ENCODE measurements around the gene TRMT61B. TPM values are rescaled to one million over a fixed set of nuclear protein-coding genes. Genes with fewer than 3 reads are reported as not detected.

TRMT61B gene
- total and polyA plus RNA-seq, 9 of the 15 experiments (the other 6 are each of a cell fraction or from before 2014, with no cell fraction given): 13.2 to 28.3 (median 19.5) TPM

DNA sequence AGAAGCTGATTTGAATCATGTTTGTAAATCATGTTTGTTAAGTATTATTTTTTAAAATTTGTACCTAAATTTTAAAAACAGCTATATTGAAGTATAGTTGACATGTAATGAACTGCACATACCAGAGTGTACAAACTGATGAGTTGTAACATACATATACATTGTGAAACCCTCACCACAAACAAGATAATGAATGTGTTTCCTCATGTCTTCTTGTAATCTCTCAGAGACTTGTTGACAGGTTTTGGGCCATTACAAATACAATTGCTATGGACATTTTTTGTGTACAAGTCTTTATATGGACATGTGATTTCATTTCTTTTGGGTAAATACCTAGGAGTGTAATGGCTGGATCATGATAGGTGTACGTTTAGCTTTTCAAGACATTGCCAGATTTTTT is 45.8 kb upstream of the TRMT61B start:
- peaks cover 89% of the 10 kb centered on the region for H3K36me3 ChIP-seq (ENCODE audit: control insufficient read depth, insufficient read depth, low read length)
- H3K9me3 ChIP-seq (replicated peaks; ENCODE audit: control insufficient read depth, insufficient read depth, low read depth, low read length): no peaks in the 10 kb centered on the region
- H4K20me1 ChIP-seq (replicated peaks; ENCODE audit: control insufficient read depth, insufficient read depth, low read length): no peaks in the 10 kb centered on the region
- H3K79me2 ChIP-seq (ENCODE audit: control insufficient read depth, insufficient read depth, low read length): peaks cover 78% of the 10 kb centered on the region
- POLR2A ChIA-PET: interaction anchor here (0.7 to 1.7 kb wide), 2 partner anchors 10 to 11 kb away, joined by 3 to 7 read pairs; no protein-coding TSS in a partner anchor
- H3K9ac ChIP-seq (ENCODE audit: insufficient read depth in 1 of 2, low read depth in 2 of 2, low read length in 2 of 2): no peak overlapping the region
- H3K9me1 ChIP-seq (ENCODE audit: control insufficient read depth, insufficient read depth, low read length): no peaks in the 10 kb centered on the region
- CTCF ChIA-PET (ENCODE audit: low intra/inter-chr PET ratio): no interaction called here
- TF ChIP-seq CEBPG (CRISPR knock-in tag; IDR thresholded peaks at IDR 0.05) (no peak), CEBPG (tag; conservative IDR thresholded peaks at IDR 0.05 in 1 of 2, IDR thresholded peaks at IDR 0.05 in 1 of 2) (peak; percentile 44 to 47; a peak in 2 of 4 replicates), RBM22 (IDR thresholded peaks at IDR 0.05; ENCODE audit: low read depth, low read length, poor library complexity, severe bottlenecking) (peak; percentile 9), CEBPB (tag; IDR thresholded peaks at IDR 0.05) (peak; percentile 88), NFE2L1 (tag; IDR thresholded peaks at IDR 0.05; ENCODE audit: borderline replicate concordance, low read depth) (no peak)
- no peak overlapping the region for H3K4me3 ChIP-seq
- H3K27me3 ChIP-seq (ENCODE audit: control insufficient read depth in 2 of 2, insufficient read depth in 2 of 2, low read length in 2 of 2): no peaks in the 10 kb centered on the region
- FAIRE-seq: no peak
- no peak for DNase-seq (ENCODE audit: extremely low read depth in 1 of 4, low spot score in 3 of 4)
- 100% methylated on average over 1 of the region's 1 CpG for WGBS (ENCODE audit: insufficient coverage, low coverage, missing lambda C conversion rate)
- H3K4me1 ChIP-seq (replicated peaks in 1 of 2; ENCODE audit: control insufficient read depth in 2 of 2, insufficient read depth in 2 of 2, low read length in 2 of 2): no peaks in the 10 kb centered on the region
- no peak for ATAC-seq
- in situ Hi-C loops (cut with MboI): no loop called here
- H2AFZ ChIP-seq (ENCODE audit: low read depth, low read length): no peak overlapping the region
- no peak overlapping the region for H3K27ac ChIP-seq (ENCODE audit: extremely low read depth, low read depth, low read length)
- no peak overlapping the region for H3K4me2 ChIP-seq (ENCODE audit: insufficient read depth, low read length)
- no TSS peak for BruUV-seq (replicated peaks)
- intact Hi-C loops (cut with micrococcal nuclease): no loop called here
